H1 (cell line): ENCODE results near the gene TMUB2.
"Not testable (repeated sequence)": the region's sequence is repeated elsewhere in the genome, so short reads cannot be mapped to it uniquely, and the experiment has no call there.

Source experiments
- EP300 ChIP-seq, 2 experiments: IDR thresholded peaks; 1 replicate in 1 of 2; 2 replicates in 1 of 2; pipeline ENCODE4 v1.6.1; 2011 to 2012; ENCODE audit warnings: low read depth in 2 of 2, low read length in 2 of 2, mild to moderate bottlenecking in 2 of 2, borderline replicate concordance in 1 of 2, inconsistent platforms in 1 of 2, moderate library complexity in 1 of 2
- EZH2 ChIP-seq: fragments of 200-600 bp; sonication (generic); IDR thresholded peaks from 2 replicates; pipeline ENCODE4 v1.7.1; 2012; ENCODE audit warnings: low read depth, mild to moderate bottlenecking, moderate library complexity, low read length, inconsistent platforms; ENCODE audit not compliant: severe bottlenecking
- PHF8 ChIP-seq: fragments of 200-600 bp; sonication (generic); conservative IDR thresholded peaks from 2 replicates; pipeline ENCODE4 v1.7.1; 2012; ENCODE audit warnings: low read depth, mild to moderate bottlenecking, inconsistent platforms, low read length, moderate library complexity
- POLR2A ChIP-seq, 2 experiments: IDR thresholded peaks; 1 replicate in 1 of 2; 2 replicates in 1 of 2; pipeline ENCODE4 v1.6.1; 2011; ENCODE audit warnings: low read depth in 2 of 2, low read length in 2 of 2, mild to moderate bottlenecking in 2 of 2; ENCODE audit errors: control extremely low read depth in 1 of 2
- RFX5 ChIP-seq: IDR thresholded peaks from 2 replicates; pipeline ENCODE4 v1.6.1; 2011; ENCODE audit warnings: low read depth, low read length, improper control_type of control experiment, borderline replicate concordance
- SP1 ChIP-seq: IDR thresholded peaks from 2 replicates; pipeline ENCODE4 v1.6.1; 2011; ENCODE audit warnings: low read depth, low read length
- TAF1 ChIP-seq: IDR thresholded peaks from 2 replicates; pipeline ENCODE4 v1.6.1; 2011; ENCODE audit warnings: mild to moderate bottlenecking, low read depth, low read length
- TBP ChIP-seq: IDR thresholded peaks from 2 replicates; pipeline ENCODE4 v1.6.1; 2011; ENCODE audit warnings: low read depth, low read length, improper control_type of control experiment
- TCF12 ChIP-seq: IDR thresholded peaks from 2 replicates; pipeline ENCODE4 v1.6.1; 2011; ENCODE audit warnings: low read depth, mild to moderate bottlenecking, low read length
- YY1 ChIP-seq: IDR thresholded peaks from 2 replicates; pipeline ENCODE4 v1.6.1; 2011; ENCODE audit warnings: low read depth, mild to moderate bottlenecking, low read length
- TF ChIP-seq, protein P1 (sequence below), 3 experiments: IDR thresholded peaks; 1 replicate in 2 of 3; 2 replicates in 1 of 3; pipeline versions ENCODE4 v1.5.1 to v1.6.1; 2011; ENCODE audit warnings: low read length in 3 of 3, mild to moderate bottlenecking in 3 of 3, inconsistent platforms in 2 of 3, low read depth in 1 of 3, moderate library complexity in 1 of 3; ENCODE audit not compliant: insufficient read depth in 1 of 3; ENCODE audit errors: control extremely low read depth in 1 of 3
- TF ChIP-seq, protein P2 (sequence below): IDR thresholded peaks from 2 replicates; pipeline ENCODE4 v1.6.1; 2012; ENCODE audit warnings: inconsistent platforms
- TF ChIP-seq, protein P3 (sequence below): IDR thresholded peaks from 2 replicates; pipeline ENCODE4 v1.6.1; 2012; ENCODE audit warnings: inconsistent platforms

DNA sequence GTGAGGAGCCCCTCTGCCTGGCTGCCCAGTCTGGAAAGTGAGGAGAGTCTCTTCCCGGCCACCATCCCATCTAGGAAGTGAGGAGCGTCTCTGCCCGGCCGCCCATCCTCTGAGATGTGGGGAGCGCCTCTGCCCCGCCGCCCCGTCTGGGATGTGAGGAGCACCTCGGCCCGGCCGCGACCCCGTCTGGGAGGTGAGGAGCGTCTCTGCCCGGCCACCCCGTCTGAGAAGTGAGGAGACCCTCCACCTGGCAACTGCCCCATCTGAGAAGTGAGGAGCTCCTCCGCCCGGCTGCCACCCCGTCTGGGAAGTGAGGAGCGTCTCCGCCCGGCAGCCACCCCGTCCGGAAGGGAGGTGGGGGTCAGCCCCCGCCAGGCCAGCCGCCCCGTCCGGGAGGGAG is 51.1 kb downstream of the TMUB2 start:
- TF ChIP-seq, protein P1, sequence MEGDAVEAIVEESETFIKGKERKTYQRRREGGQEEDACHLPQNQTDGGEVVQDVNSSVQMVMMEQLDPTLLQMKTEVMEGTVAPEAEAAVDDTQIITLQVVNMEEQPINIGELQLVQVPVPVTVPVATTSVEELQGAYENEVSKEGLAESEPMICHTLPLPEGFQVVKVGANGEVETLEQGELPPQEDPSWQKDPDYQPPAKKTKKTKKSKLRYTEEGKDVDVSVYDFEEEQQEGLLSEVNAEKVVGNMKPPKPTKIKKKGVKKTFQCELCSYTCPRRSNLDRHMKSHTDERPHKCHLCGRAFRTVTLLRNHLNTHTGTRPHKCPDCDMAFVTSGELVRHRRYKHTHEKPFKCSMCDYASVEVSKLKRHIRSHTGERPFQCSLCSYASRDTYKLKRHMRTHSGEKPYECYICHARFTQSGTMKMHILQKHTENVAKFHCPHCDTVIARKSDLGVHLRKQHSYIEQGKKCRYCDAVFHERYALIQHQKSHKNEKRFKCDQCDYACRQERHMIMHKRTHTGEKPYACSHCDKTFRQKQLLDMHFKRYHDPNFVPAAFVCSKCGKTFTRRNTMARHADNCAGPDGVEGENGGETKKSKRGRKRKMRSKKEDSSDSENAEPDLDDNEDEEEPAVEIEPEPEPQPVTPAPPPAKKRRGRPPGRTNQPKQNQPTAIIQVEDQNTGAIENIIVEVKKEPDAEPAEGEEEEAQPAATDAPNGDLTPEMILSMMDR (IDR thresholded peaks at IDR 0.05; ENCODE audit: control extremely low read depth in 1 of 3, insufficient read depth in 1 of 3, low read depth in 1 of 3, low read length in 3 of 3), result not testable (repeated sequence)
- TF ChIP-seq PHF8; RFX5; TCF12; TBP; EZH2; EP300 (IDR thresholded peaks at IDR 0.05; ENCODE audit: borderline replicate concordance in 1 of 2, low read depth in 2 of 2, low read length in 2 of 2); POLR2A (IDR thresholded peaks at IDR 0.05; ENCODE audit: control extremely low read depth in 1 of 2, low read depth in 2 of 2, low read length in 2 of 2); TAF1; SP1; YY1: not testable (repeated sequence)
- TF ChIP-seq, protein P2, sequence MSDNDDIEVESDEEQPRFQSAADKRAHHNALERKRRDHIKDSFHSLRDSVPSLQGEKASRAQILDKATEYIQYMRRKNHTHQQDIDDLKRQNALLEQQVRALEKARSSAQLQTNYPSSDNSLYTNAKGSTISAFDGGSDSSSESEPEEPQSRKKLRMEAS, result not testable (repeated sequence)
- TF ChIP-seq, protein P3, sequence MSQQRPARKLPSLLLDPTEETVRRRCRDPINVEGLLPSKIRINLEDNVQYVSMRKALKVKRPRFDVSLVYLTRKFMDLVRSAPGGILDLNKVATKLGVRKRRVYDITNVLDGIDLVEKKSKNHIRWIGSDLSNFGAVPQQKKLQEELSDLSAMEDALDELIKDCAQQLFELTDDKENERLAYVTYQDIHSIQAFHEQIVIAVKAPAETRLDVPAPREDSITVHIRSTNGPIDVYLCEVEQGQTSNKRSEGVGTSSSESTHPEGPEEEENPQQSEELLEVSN, result not testable (repeated sequence)
